GM06990 (cell line): ENCODE measurements around the gene RET.

ENCODE experiments used
- DNase-seq: peaks from one replicate; pipeline ENCODE4 v3.0.0-alpha.2; 2011; ENCODE audit not compliant: insufficient read length; ENCODE audit errors: extremely low read depth
- H3K27me3 ChIP-seq: replicated peaks from 2 replicates; pipeline ENCODE4 v1.6.0; 2011; ENCODE audit warnings: low read length; ENCODE audit not compliant: control insufficient read depth, insufficient read depth
- H3K36me3 ChIP-seq: 2 replicates; pipeline ENCODE4 v1.5.1; 2011; ENCODE audit warnings: low read length; ENCODE audit not compliant: control insufficient read depth, insufficient read depth
- H3K4me3 ChIP-seq: replicated peaks from 2 replicates; pipeline ENCODE4 v1.5.1; 2011; ENCODE audit warnings: low read depth, mild to moderate bottlenecking, control low read depth, low read length
- TF ChIP-seq, protein P1 (sequence below): IDR thresholded peaks from 2 replicates; pipeline ENCODE4 v1.5.1; 2011; ENCODE audit warnings: low read length, control low read depth, mild to moderate bottlenecking, inconsistent platforms; ENCODE audit not compliant: insufficient read depth, poor library complexity, severe bottlenecking

Gene RET

DNA sequence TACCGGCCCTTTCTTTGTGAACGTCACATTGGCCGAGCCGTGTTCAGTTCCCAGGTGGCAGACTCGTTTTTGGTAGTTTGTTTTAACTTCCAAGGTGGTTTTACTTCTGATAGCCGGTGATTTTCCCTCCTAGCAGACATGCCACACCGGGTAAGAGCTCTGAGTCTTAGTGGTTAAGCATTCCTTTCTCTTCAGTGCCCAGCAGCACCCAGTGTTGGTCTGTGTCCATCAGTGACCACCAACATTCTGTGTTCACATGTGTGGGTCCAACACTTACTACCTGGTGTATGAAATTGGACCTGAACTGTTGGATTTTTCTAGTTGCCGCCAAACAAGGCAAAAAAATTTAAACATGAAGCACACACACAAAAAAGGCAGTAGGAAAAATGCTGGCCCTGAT, 51.5 kb downstream of the RET start:
- TF ChIP-seq, protein P1, sequence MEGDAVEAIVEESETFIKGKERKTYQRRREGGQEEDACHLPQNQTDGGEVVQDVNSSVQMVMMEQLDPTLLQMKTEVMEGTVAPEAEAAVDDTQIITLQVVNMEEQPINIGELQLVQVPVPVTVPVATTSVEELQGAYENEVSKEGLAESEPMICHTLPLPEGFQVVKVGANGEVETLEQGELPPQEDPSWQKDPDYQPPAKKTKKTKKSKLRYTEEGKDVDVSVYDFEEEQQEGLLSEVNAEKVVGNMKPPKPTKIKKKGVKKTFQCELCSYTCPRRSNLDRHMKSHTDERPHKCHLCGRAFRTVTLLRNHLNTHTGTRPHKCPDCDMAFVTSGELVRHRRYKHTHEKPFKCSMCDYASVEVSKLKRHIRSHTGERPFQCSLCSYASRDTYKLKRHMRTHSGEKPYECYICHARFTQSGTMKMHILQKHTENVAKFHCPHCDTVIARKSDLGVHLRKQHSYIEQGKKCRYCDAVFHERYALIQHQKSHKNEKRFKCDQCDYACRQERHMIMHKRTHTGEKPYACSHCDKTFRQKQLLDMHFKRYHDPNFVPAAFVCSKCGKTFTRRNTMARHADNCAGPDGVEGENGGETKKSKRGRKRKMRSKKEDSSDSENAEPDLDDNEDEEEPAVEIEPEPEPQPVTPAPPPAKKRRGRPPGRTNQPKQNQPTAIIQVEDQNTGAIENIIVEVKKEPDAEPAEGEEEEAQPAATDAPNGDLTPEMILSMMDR = no peak
- H3K4me3 ChIP-seq = no peak overlapping the region
- DNase-seq = no peak

DNA sequence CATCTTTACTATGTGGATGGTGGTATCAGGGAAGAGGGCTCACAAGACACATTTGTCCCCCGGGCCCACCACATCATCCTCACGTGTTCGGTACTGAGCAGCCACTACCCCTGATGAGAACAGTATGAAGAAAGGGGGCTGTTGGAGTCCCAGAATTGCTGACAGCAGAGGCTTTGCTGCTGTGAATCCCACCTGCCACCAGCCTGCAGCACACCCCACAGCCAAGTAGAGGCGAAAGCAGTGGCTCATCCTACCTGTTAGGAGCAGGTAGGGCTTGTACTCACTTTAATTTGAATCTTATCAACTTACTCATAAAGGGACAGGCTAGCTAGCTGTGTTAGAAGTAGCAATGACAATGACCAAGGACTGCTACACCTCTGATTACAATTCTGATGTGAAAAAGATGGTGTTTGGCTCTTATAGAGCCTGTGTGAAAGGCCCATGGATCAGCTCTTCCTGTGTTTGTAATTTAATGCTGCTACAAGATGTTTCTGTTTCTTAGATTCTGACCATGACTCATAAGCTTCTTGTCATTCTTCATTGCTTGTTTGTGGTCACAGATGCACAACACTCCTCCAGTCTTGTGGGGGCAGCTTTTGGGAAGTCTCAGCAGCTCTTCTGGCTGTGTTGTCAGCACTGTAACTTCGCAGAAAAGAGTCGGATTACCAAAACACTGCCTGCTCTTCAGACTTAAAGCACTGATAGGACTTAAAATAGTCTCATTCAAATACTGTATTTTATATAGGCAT, 52.3 kb downstream of the RET start:
- H3K27me3 ChIP-seq = no peaks in the 10 kb centered on the region
- H3K4me3 ChIP-seq = no peak overlapping the region
- TF ChIP-seq, protein P1 = no peak
- no peak for DNase-seq
- H3K36me3 ChIP-seq = no peaks in the 10 kb centered on the region

More for the DNA sequence above, 51.5 kb downstream of the RET start:
- Histone ChIP-seq H3K36me3 (no peaks in the 10 kb centered on the region), H3K27me3 (no peaks in the 10 kb centered on the region)

DNA sequence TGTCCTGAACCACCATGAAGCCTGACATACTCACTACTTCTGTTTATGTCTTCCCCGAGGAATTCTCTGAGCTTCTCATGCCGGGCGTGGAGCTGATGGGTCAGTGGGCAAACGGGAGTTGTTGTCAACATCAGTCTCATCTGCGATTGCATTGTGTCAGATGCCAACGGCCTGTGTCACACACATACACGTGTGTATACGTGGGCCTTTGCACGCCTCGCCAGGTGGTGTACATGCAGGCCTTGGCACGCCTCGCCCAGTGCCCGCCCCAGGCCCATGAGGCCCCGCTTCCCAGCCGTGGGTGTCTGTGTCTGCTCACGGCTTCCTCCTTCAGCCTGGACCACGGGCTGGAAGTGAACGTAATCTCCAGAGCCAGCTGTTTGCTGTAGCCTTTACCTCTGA, 53.9 kb downstream of the RET start:
- Histone ChIP-seq H3K27me3 (no peaks in the 10 kb centered on the region), H3K4me3 (no peak overlapping the region), H3K36me3 (no peaks in the 10 kb centered on the region)
- TF ChIP-seq, protein P1 = no peak
- no peak for DNase-seq

DNA sequence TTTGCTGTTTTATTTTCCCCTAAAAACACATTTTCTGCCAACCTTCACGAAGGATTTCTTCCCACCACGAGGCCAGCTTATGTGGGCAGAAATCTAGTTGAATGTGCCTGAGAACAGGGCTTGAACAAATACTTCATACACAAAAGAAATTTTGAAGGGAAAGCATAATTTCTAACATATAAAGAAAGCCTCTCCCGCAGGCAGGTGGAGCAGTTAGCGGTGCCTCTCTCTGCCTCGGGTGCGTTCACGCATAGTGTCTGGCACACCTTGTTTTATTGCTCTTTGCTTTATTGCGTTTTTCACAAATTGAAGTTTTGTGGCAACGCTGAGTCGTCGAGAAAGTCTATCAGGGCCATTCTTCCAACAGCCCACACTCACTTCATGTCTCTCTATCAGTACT, 54.4 kb downstream of the RET start:
- TF ChIP-seq, protein P1 = no peak
- H3K27me3 ChIP-seq = no peaks in the 10 kb centered on the region
- no peak for DNase-seq

DNA sequence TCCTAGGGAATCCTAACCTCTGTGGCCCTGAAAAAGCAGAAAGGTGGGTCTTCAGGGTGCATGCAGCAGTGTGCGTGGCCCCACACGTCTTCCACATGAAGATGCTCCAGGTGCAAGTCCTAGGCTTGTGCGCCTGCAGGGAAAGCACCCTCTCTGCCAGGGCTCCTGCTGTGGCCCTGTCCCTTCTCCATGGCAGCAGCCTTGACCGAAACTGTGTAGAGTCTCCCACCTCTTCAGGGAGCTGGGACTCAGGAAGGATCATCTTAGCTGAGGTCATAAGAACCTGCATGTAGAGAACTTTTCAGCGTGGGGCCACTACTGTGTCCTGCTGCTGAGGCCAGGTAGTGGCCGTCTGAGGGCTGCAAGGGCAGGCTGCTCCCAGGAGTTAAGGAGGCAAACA, 55.0 kb downstream of the RET start:
- H3K36me3 ChIP-seq = no peaks in the 10 kb centered on the region
- DNase-seq = no peak
- TF ChIP-seq, protein P1 = no peak
- H3K4me3 ChIP-seq = no peak overlapping the region
- H3K27me3 ChIP-seq = no peaks in the 10 kb centered on the region

More for the DNA sequence above, 54.4 kb downstream of the RET start:
- Histone ChIP-seq H3K4me3 (no peak overlapping the region), H3K36me3 (no peaks in the 10 kb centered on the region)
